ENCODE results near the gene ENDOU.

ENDOU gene

DNA sequence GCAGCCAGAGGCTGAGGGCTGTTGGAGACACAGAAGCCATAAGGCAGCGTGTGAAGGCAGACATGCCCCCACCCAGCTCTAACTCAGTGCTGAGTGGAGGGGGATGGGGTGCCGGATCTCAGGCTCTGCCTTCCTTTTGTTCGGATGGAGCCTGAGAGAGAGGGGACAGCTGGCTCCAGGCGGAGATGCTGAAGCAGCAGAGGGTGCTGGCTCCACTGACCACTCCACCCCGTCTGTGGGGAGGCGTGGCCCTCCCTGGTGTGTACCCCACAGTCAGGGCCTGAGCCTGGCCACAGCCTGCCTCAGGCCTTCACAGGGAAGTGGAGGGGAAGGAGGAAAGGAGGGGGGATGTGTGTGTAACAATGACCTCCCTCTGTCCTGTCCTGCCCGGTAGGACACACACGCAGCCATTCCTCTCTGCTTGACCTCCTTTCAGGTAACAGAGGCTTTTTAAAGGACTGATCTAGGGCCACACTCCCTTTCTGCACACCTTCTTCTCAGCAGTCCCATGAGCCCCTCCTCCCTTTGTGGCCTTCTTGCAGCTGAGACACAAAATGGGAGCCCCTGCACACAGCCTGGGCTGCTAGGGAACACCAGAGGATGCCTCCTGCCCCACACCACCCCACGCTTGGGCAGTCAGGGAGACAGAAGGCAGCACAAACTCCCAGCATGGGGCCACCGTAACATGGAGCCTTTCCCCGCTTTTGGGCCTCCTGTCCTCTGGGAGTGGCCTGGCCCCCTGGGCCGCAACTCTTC lies 9.6 kb upstream of the ENDOU start:
- H3K79me2 ChIP-seq (ENCODE audit: insufficient read depth, low read length) = no peaks in the 10 kb centered on the region
- H3K4me1 ChIP-seq (ENCODE audit: insufficient read depth, low read length) = no peaks in the 10 kb centered on the region
- no peaks in the 10 kb centered on the region for H3K27me3 ChIP-seq (ENCODE audit: insufficient read depth, low read length, poor library complexity)
- DNase-seq (no peak), ATAC-seq (ENCODE audit: insufficient read depth, low read depth) (no peak)
- no peak overlapping the region for H3K9ac ChIP-seq (ENCODE audit: low read depth, low read length)
- H3K4me3 ChIP-seq (ENCODE audit: low read depth in 1 of 2, low read length in 2 of 2) = no peak overlapping the region
- H3K27ac ChIP-seq (ENCODE audit: low read length) = no peak overlapping the region
- TF ChIP-seq, protein P1, sequence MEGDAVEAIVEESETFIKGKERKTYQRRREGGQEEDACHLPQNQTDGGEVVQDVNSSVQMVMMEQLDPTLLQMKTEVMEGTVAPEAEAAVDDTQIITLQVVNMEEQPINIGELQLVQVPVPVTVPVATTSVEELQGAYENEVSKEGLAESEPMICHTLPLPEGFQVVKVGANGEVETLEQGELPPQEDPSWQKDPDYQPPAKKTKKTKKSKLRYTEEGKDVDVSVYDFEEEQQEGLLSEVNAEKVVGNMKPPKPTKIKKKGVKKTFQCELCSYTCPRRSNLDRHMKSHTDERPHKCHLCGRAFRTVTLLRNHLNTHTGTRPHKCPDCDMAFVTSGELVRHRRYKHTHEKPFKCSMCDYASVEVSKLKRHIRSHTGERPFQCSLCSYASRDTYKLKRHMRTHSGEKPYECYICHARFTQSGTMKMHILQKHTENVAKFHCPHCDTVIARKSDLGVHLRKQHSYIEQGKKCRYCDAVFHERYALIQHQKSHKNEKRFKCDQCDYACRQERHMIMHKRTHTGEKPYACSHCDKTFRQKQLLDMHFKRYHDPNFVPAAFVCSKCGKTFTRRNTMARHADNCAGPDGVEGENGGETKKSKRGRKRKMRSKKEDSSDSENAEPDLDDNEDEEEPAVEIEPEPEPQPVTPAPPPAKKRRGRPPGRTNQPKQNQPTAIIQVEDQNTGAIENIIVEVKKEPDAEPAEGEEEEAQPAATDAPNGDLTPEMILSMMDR (IDR thresholded peaks at IDR 0.05; ENCODE audit: borderline replicate concordance, extremely low read depth, low read length, poor library complexity, severe bottlenecking) = no peak
- no peak for TF ChIP-seq EZH2 (IDR thresholded peaks at IDR 0.05; ENCODE audit: borderline replicate concordance, low read depth, low read length, severe bottlenecking)
- H2AFZ ChIP-seq (ENCODE audit: low read depth, low read length) = no peak overlapping the region
- no peaks in the 10 kb centered on the region for H3K36me3 ChIP-seq (ENCODE audit: insufficient read depth, low read length)
- no peak overlapping the region for H3K4me2 ChIP-seq (ENCODE audit: insufficient read depth, low read length)
- H4K20me1 ChIP-seq (ENCODE audit: insufficient read depth, low read length) = peaks cover 15% of the 10 kb centered on the region; the same call in 1 of the 2 replicates
- no peaks in the 10 kb centered on the region for H3K9me3 ChIP-seq (ENCODE audit: insufficient read depth, low read length, severe bottlenecking)

DNA sequence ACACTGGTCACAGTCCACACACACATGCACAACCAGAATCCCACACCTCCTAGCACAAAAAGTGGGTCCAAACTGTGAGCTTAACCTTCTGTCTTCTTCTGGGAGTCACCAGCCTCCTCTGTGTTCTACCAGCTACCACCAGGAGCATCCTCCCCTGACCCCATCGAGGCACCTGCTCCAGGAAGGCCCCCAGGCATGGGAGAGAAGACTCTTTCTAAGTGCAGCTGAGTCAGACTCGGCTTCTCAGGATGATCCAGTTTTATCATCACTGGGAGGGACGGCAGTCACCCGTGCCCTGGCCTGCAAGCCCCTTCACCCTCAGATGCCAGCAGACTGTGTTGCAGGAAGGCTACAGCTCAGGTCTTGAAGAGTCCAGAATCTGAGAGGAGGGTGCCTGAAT lies 7.9 kb upstream of the ENDOU start:
- Histone ChIP-seq H3K27ac (ENCODE audit: low read length) (no peak overlapping the region), H3K36me3 (ENCODE audit: insufficient read depth, low read length) (no peaks in the 10 kb centered on the region), H3K4me2 (ENCODE audit: insufficient read depth, low read length) (no peak overlapping the region), H3K4me1 (ENCODE audit: insufficient read depth, low read length) (no peaks in the 10 kb centered on the region), H4K20me1 (ENCODE audit: insufficient read depth, low read length) (0 out of 2 replicates have a peak, but pooled peaks cover 3% of the 10 kb centered on the region), H3K9ac (ENCODE audit: low read depth, low read length) (no peak overlapping the region), H2AFZ (ENCODE audit: low read depth, low read length) (no peak overlapping the region), H3K9me3 (ENCODE audit: insufficient read depth, low read length, severe bottlenecking) (no peaks in the 10 kb centered on the region), H3K4me3 (ENCODE audit: low read depth in 1 of 2, low read length in 2 of 2) (no peak overlapping the region), H3K79me2 (ENCODE audit: insufficient read depth, low read length) (no peaks in the 10 kb centered on the region), H3K27me3 (ENCODE audit: insufficient read depth, low read length, poor library complexity) (no peaks in the 10 kb centered on the region)
- DNase-seq = no peak
- TF ChIP-seq, protein P1 (IDR thresholded peaks at IDR 0.05; ENCODE audit: borderline replicate concordance, extremely low read depth, low read length, poor library complexity, severe bottlenecking) = no peak
- no peak for TF ChIP-seq EZH2 (IDR thresholded peaks at IDR 0.05; ENCODE audit: borderline replicate concordance, low read depth, low read length, severe bottlenecking)
- ATAC-seq (ENCODE audit: insufficient read depth, low read depth) = 0 out of 3 replicates have a peak, but pooled peaks have one; percentile 16

DNA sequence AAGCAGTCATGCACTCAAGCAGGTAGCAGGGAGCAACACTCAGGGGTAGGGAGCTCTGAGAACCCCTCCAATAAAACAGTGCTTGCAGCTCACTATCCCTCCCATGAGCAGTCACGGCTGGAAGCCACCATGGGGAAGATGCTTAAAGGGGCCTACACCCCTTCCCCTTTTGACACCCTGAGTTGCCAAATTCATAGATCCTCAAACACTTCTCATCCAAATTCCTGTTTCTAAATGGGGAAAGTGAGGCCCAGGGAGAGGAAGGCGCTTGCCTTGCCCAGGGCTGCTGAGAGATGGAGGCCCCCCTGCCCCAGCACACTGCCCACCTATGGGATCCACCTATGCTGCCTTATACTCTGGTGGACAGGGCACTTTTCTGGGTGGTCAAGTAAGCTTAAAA lies 7.2 kb upstream of the ENDOU start:
- Histone ChIP-seq H3K4me3 (ENCODE audit: low read depth in 1 of 2, low read length in 2 of 2) (no peak overlapping the region), H3K36me3 (ENCODE audit: insufficient read depth, low read length) (no peaks in the 10 kb centered on the region), H3K9me3 (ENCODE audit: insufficient read depth, low read length, severe bottlenecking) (no peaks in the 10 kb centered on the region), H3K79me2 (ENCODE audit: insufficient read depth, low read length) (no peaks in the 10 kb centered on the region), H3K9ac (ENCODE audit: low read depth, low read length) (no peak overlapping the region), H3K27ac (ENCODE audit: low read length) (no peak overlapping the region), H2AFZ (ENCODE audit: low read depth, low read length) (no peak overlapping the region), H3K27me3 (ENCODE audit: insufficient read depth, low read length, poor library complexity) (no peaks in the 10 kb centered on the region), H4K20me1 (ENCODE audit: insufficient read depth, low read length) (0 out of 2 replicates have a peak, but pooled peaks cover 2% of the 10 kb centered on the region), H3K4me2 (ENCODE audit: insufficient read depth, low read length) (no peak overlapping the region), H3K4me1 (ENCODE audit: insufficient read depth, low read length) (no peaks in the 10 kb centered on the region)
- DNase-seq (no peak), ATAC-seq (ENCODE audit: insufficient read depth, low read depth) (no peak)
- TF ChIP-seq EZH2 (IDR thresholded peaks at IDR 0.05; ENCODE audit: borderline replicate concordance, low read depth, low read length, severe bottlenecking) = no peak
- TF ChIP-seq, protein P1 (IDR thresholded peaks at IDR 0.05; ENCODE audit: borderline replicate concordance, extremely low read depth, low read length, poor library complexity, severe bottlenecking) = no peak
